CD4-positive, alpha-beta T cell treated with Interleukin-17A for 1 hour (primary cell): ENCODE data around the gene ZBTB16.

ENCODE experiments used
- DNase-seq: peaks from one replicate; pipeline ENCODE4 v3.0.0-alpha.2; 2020

The ZBTB16 gene

GRCh38 chr11:114291842-114292680, 232.6 kb downstream of the ZBTB16 start:
- no peak for DNase-seq

GRCh38 chr11:114293201-114293711, 233.7 kb downstream of the ZBTB16 start:
- no peak for DNase-seq

- no peak for DNase-seq
These were observed 236.4 kb downstream of the ZBTB16 start, which contains the start of gene NNMT for GRCh38 chr11:114295676-114296604. Gene NNMT, plus strand, starts transcription at chr11:114296399. Its CDS starts 158 bp downstream, at chr11:114296557.

DNA sequence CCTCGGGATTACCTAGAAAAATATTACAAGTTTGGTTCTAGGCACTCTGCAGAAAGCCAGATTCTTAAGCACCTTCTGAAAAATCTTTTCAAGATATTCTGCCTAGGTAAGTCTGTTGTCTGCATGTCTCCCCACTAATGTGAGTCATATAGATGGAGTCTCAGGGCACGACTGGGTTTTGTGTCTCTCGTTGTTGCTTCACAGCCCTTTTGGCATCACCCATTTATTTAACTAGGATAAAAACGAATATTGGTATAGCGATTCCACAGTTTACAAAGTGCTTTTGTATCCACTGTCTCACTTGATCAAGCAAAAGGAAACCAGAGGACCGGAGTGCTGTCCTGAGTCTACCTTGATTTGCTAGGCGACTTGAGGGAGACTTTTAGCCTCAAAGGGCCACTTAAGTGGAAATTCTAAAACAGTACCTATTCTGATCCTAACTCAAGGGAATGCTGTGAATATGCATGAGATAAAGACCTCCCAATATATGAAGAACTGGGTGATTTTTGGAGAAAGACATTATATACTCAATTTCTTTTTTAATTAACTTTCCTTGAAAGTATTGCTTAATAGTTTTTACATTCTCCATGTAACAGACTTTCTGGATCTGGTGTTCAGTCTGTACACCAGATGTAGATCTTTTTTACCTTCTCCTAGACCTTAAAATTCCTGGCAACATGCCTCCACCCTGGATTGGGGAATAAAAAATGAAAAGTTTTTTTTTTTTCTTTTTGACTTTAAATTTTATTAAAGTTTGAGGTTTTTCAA, 237.3 kb downstream of the ZBTB16 start:
- no peak for DNase-seq

DNA sequence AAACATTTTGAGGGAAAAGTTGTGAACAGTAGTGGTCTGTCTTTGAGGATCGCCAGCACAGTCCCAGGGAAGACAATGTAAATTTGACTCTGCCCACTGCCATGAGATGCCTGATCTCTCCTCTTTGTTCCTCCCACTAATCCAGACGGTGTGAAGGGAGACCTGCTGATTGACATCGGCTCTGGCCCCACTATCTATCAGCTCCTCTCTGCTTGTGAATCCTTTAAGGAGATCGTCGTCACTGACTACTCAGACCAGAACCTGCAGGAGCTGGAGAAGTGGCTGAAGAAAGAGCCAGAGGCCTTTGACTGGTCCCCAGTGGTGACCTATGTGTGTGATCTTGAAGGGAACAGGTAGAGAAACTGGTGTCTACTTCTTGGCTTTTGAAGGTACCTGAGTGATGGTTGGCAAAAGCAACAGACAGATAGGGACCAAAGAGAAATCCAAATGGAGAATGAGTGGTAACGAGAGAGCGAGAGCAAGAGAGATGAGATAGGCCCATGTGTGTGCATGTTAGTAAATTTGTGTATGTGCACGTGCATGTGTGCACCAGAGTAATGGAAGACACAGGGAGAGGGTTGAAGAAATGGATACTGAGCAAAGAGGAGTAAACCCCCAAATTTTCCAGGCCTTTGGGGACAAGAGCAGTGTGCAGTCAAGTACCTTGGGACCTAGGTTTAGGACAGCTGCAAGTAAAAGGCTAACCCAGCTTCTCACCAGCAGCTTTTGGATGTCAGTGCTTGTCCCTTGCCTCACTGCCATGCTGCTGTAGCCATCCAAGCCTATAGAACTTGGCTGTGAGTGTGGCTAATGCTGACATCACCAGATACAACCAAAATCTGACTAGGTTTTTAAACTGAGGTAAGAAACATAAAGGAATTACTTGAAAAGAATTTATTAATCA, 238.5 kb downstream of the ZBTB16 start:
- no peak for DNase-seq

GRCh38 chr11:114298710-114299109, 239.2 kb downstream of the ZBTB16 start:
- DNase-seq: no peak
